ENCODE data around the gene HIPK3. TPM values are rescaled to one million over a fixed set of nuclear protein-coding genes. Genes with fewer than 3 reads are reported as not detected.

The HIPK3 gene
- total RNA-seq, 2 donors from 2014 or later = 125 to 311 TPM

- H3K36me3 ChIP-seq = no peaks in the 10 kb centered on the region
- H3K4me3 ChIP-seq = no peak overlapping the region
- no peaks in the 10 kb centered on the region for H3K9me3 ChIP-seq
- H3K4me1 ChIP-seq (ENCODE audit: control insufficient read depth in 1 of 2, low read depth in 2 of 2) = peaks cover 3 to 16% of the 10 kb centered on the region in 2 donors
- TF ChIP-seq, protein P1, sequence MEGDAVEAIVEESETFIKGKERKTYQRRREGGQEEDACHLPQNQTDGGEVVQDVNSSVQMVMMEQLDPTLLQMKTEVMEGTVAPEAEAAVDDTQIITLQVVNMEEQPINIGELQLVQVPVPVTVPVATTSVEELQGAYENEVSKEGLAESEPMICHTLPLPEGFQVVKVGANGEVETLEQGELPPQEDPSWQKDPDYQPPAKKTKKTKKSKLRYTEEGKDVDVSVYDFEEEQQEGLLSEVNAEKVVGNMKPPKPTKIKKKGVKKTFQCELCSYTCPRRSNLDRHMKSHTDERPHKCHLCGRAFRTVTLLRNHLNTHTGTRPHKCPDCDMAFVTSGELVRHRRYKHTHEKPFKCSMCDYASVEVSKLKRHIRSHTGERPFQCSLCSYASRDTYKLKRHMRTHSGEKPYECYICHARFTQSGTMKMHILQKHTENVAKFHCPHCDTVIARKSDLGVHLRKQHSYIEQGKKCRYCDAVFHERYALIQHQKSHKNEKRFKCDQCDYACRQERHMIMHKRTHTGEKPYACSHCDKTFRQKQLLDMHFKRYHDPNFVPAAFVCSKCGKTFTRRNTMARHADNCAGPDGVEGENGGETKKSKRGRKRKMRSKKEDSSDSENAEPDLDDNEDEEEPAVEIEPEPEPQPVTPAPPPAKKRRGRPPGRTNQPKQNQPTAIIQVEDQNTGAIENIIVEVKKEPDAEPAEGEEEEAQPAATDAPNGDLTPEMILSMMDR (IDR thresholded peaks at IDR 0.05) = no peak
- ATAC-seq (ENCODE audit: insufficient number of reproducible peaks, low FRiP score, low read depth) (no peak), DNase-seq (ENCODE audit: low spot score) (no peak)
- H3K27me3 ChIP-seq (replicated peaks; ENCODE audit: insufficient read depth) = no peaks in the 10 kb centered on the region
- H3K27ac ChIP-seq = no peak overlapping the region
Observed at GRCh38 chr11:33377412-33378370, 120.5 kb downstream of the HIPK3 start.

DNA sequence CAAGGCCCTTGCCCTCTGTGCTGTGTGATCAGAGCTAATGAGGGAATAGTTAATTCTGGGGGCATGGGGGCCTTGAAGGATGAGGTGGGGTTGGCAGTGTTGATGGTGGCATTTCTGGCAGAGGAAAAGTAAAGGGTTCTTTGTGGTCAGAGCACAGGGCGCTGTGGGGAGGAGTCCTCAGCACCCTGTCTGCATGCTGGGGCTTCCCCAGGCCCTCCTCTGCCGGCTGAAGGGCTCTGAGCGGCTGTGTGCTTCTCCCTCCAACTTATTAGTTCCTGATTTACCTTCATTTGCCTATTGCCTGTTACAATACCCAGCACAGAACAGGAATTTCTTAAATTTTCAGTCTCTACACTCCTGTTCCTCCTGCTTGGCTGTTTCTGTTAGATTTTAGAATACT lies 122.8 kb downstream of the HIPK3 start:
- H3K27ac ChIP-seq = no peak overlapping the region
- TF ChIP-seq, protein P1 (IDR thresholded peaks at IDR 0.05) = no peak
- H3K36me3 ChIP-seq = no peaks in the 10 kb centered on the region
- no peak overlapping the region for H3K4me3 ChIP-seq
- ATAC-seq (ENCODE audit: insufficient number of reproducible peaks, low FRiP score, low read depth) (no peak), DNase-seq (ENCODE audit: low spot score) (no peak)
- no peaks in the 10 kb centered on the region for H3K27me3 ChIP-seq (replicated peaks; ENCODE audit: insufficient read depth)
- no peaks in the 10 kb centered on the region for H3K9me3 ChIP-seq
- peaks cover 3 to 16% of the 10 kb centered on the region in 2 donors for H3K4me1 ChIP-seq (ENCODE audit: control insufficient read depth in 1 of 2, low read depth in 2 of 2)

DNA sequence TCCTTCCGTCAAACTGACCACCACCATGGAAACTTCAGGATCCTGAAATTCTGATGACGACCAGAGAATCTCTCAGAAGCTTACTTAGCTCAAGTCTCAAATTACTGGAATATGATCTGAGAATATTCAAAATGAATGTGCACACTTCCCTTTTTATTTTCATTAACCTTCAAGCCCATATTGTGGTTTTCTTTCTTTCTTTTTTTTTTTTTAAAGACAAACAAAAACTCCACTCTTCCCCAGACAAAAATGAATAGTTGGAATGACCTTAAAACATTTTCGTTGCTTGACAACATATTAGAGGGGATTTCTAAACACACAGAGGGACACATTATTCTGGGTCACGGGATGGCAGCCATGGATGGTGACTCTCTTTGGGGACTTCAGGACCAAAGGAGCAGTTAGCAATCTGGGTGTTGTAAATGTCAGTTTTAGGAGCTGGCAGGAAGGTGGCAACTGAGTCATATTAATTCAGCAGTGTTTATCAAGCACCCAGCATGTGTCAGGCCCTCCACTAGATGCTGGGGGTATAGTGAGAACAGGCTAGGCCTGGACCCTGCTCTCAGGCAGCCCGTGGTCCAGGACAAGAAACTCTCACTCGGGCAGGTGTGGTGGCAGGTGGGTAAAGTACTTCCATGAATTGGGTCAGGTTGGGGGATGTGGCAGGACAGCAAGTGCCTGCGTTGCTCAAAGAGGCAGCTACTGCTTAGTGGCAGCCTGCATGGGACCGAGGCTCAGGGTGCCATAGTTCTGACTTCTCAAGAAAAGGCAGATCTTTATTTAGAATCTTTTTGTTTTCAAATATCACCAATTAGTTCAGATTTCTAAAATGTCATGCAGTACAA lies 126.1 kb downstream of the HIPK3 start:
- Histone ChIP-seq H3K4me1 (ENCODE audit: control insufficient read depth in 1 of 2, low read depth in 2 of 2) (no peaks in the 10 kb centered on the region), H3K9me3 (peaks cover 12% of the 10 kb centered on the region), H3K27me3 (replicated peaks; ENCODE audit: insufficient read depth) (no peaks in the 10 kb centered on the region), H3K36me3 (no peaks in the 10 kb centered on the region), H3K27ac (no peak overlapping the region), H3K4me3 (no peak overlapping the region)
- TF ChIP-seq, protein P1 (IDR thresholded peaks at IDR 0.05) = no peak
- ATAC-seq (ENCODE audit: insufficient number of reproducible peaks, low FRiP score, low read depth) (no peak), DNase-seq (ENCODE audit: low spot score) (no peak)

DNA sequence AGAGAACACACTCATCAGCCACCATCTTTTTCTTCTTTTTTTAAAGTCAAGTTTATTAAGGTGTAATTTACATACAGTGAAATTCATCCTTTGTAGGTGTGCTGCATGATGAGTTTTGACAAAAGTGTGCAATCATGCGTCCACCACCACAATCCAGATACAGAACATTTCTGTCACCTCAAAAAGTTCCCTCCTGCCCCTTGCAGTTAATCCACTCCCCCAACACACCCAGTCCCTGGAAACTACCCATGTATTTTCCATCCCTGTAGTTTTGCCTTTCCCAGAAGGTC lies 126.7 kb downstream of the HIPK3 start:
- H3K9me3 ChIP-seq = peaks cover 12% of the 10 kb centered on the region
- H3K4me3 ChIP-seq = no peak overlapping the region
- no peak for ATAC-seq (ENCODE audit: insufficient number of reproducible peaks, low FRiP score, low read depth)
- no peak for DNase-seq (ENCODE audit: low spot score)
- H3K27me3 ChIP-seq (replicated peaks; ENCODE audit: insufficient read depth) = no peaks in the 10 kb centered on the region
- TF ChIP-seq, protein P1 (IDR thresholded peaks at IDR 0.05) = no peak
- no peak overlapping the region for H3K27ac ChIP-seq
- no peaks in the 10 kb centered on the region for H3K4me1 ChIP-seq (ENCODE audit: control insufficient read depth in 1 of 2, low read depth in 2 of 2)
- H3K36me3 ChIP-seq = no peaks in the 10 kb centered on the region

GRCh38 chr11:33384220-33384619 lies 127.0 kb downstream of the HIPK3 start:
- H3K9me3 ChIP-seq = peaks cover 12% of the 10 kb centered on the region
- no peak overlapping the region for H3K4me3 ChIP-seq
- H3K27me3 ChIP-seq (replicated peaks; ENCODE audit: insufficient read depth) = no peaks in the 10 kb centered on the region
- H3K4me1 ChIP-seq (ENCODE audit: control insufficient read depth in 1 of 2, low read depth in 2 of 2) = no peaks in the 10 kb centered on the region
- no peak overlapping the region for H3K27ac ChIP-seq
- DNase-seq (ENCODE audit: low spot score) (no peak), ATAC-seq (ENCODE audit: insufficient number of reproducible peaks, low FRiP score, low read depth) (no peak)
- no peaks in the 10 kb centered on the region for H3K36me3 ChIP-seq
- TF ChIP-seq, protein P1 (IDR thresholded peaks at IDR 0.05) = no peak

Measured in thoracic aorta (tissue), 2 donors.